ENCODE measurements around the gene SLC16A12. TPM values are rescaled to one million over a fixed set of nuclear protein-coding genes. Genes with fewer than 3 reads are reported as not detected.
"Not testable (repeated sequence)": the region's sequence is repeated elsewhere in the genome, so short reads cannot be mapped to it uniquely, and the experiment has no call there.

The SLC16A12 gene
- total RNA-seq, 1 experiment from 2014 or later = 0.77 TPM

GRCh38 chr10:89409282-89409681, 126.1 kb downstream of the SLC16A12 start:
- not testable (repeated sequence) for H3K4me1 ChIP-seq (ENCODE audit: insufficient read depth, low read length); H2AFZ ChIP-seq (ENCODE audit: low read length); H3K18ac ChIP-seq (ENCODE audit: insufficient read length, low read depth, low read length); H3K27me3 Mint-ChIP-seq (ENCODE audit: low read depth); H2BK15ac ChIP-seq (ENCODE audit: low read depth, low read length); H3K27ac ChIP-seq (ENCODE audit: insufficient read length, low read depth, low read length); H4K20me1 ChIP-seq (ENCODE audit: control insufficient read depth, insufficient read depth, insufficient read length); H4K91ac ChIP-seq (ENCODE audit: insufficient read length, low read depth, low read length); H2BK5ac ChIP-seq (ENCODE audit: insufficient read length, low read length); H3K23ac ChIP-seq (ENCODE audit: insufficient read length, low read depth, low read length); H3K27me3 ChIP-seq (ENCODE audit: insufficient read depth, low read length); H4K5ac ChIP-seq (ENCODE audit: insufficient read length, low read depth, low read length); H4K8ac ChIP-seq (replicated peaks; ENCODE audit: insufficient read length, low read depth, low read length); H3K79me1 ChIP-seq (ENCODE audit: insufficient read depth, low read depth, low read length, poor library complexity, severe bottlenecking); H3K4me1 Mint-ChIP-seq; H3K4me3 Mint-ChIP-seq; H3K9me3 Mint-ChIP-seq; H3K79me2 ChIP-seq (ENCODE audit: insufficient read depth, low read length); H3K9me3 ChIP-seq (ENCODE audit: control insufficient read depth, low read depth, low read length); H3K9ac ChIP-seq (ENCODE audit: extremely low read depth, insufficient read length, low read length); H3K14ac ChIP-seq (ENCODE audit: insufficient read depth, low read length); H2BK120ac ChIP-seq (ENCODE audit: low read depth, low read length, poor library complexity, severe bottlenecking); H2BK20ac ChIP-seq (ENCODE audit: low read depth, low read length, poor library complexity, severe bottlenecking); H2BK12ac ChIP-seq (ENCODE audit: insufficient read length, low read depth, low read length); H3K56ac ChIP-seq (ENCODE audit: insufficient read length, low read depth, low read length); H3K27ac Mint-ChIP-seq; DNase-seq; H2AK5ac ChIP-seq (ENCODE audit: insufficient read length, low read length); H3K4me2 ChIP-seq (ENCODE audit: insufficient read depth, insufficient read length, low read length); H3K23me2 ChIP-seq (ENCODE audit: insufficient read length, low read depth, low read length, poor library complexity, severe bottlenecking); H3K4ac ChIP-seq (ENCODE audit: low read depth, low read length); H3T11ph ChIP-seq (ENCODE audit: low read length)
- peaks cover 7 to 25% (median 13%) of the 10 kb centered on the region in 3 experiments; a peak in 6 of 7 replicates for H3K36me3 Mint-ChIP-seq (ENCODE audit: insufficient read depth in 1 of 3, low read depth in 3 of 3)
- no CpG with 5 or more reads among the region's 5 CpGs for WGBS (ENCODE audit: extremely low coverage, insufficient read length, low lambda C conversion rate)

GRCh38 chr10:89407792-89408191, 127.6 kb downstream of the SLC16A12 start:
- H3K14ac ChIP-seq (ENCODE audit: insufficient read depth, low read length); H3K23me2 ChIP-seq (ENCODE audit: insufficient read length, low read depth, low read length, poor library complexity, severe bottlenecking); H4K8ac ChIP-seq (replicated peaks; ENCODE audit: insufficient read length, low read depth, low read length); H3K9me3 ChIP-seq (ENCODE audit: control insufficient read depth, low read depth, low read length); H3K27ac Mint-ChIP-seq; H4K5ac ChIP-seq (ENCODE audit: insufficient read length, low read depth, low read length); H3K4ac ChIP-seq (ENCODE audit: low read depth, low read length); DNase-seq; H2BK5ac ChIP-seq (ENCODE audit: insufficient read length, low read length); H2AFZ ChIP-seq (ENCODE audit: low read length); H3K79me2 ChIP-seq (ENCODE audit: insufficient read depth, low read length); H3K27ac ChIP-seq (ENCODE audit: insufficient read length, low read depth, low read length); H4K91ac ChIP-seq (ENCODE audit: insufficient read length, low read depth, low read length); H3K23ac ChIP-seq (ENCODE audit: insufficient read length, low read depth, low read length); H3T11ph ChIP-seq (ENCODE audit: low read length); H2BK120ac ChIP-seq (ENCODE audit: low read depth, low read length, poor library complexity, severe bottlenecking); H2AK5ac ChIP-seq (ENCODE audit: insufficient read length, low read length); H2BK15ac ChIP-seq (ENCODE audit: low read depth, low read length); H3K4me1 ChIP-seq (ENCODE audit: insufficient read depth, low read length); H2BK12ac ChIP-seq (ENCODE audit: insufficient read length, low read depth, low read length); H3K9me3 Mint-ChIP-seq; H3K27me3 ChIP-seq (ENCODE audit: insufficient read depth, low read length); H3K79me1 ChIP-seq (ENCODE audit: insufficient read depth, low read depth, low read length, poor library complexity, severe bottlenecking); H3K4me1 Mint-ChIP-seq; H3K56ac ChIP-seq (ENCODE audit: insufficient read length, low read depth, low read length); H3K18ac ChIP-seq (ENCODE audit: insufficient read length, low read depth, low read length); H3K9ac ChIP-seq (ENCODE audit: extremely low read depth, insufficient read length, low read length); H3K4me3 Mint-ChIP-seq; H2BK20ac ChIP-seq (ENCODE audit: low read depth, low read length, poor library complexity, severe bottlenecking); H4K20me1 ChIP-seq (ENCODE audit: control insufficient read depth, insufficient read depth, insufficient read length); H3K27me3 Mint-ChIP-seq (ENCODE audit: low read depth); H3K4me2 ChIP-seq (ENCODE audit: insufficient read depth, insufficient read length, low read length): not testable (repeated sequence)
- peaks cover 7 to 25% (median 13%) of the 10 kb centered on the region in 3 experiments; a peak in 6 of 7 replicates for H3K36me3 Mint-ChIP-seq (ENCODE audit: insufficient read depth in 1 of 3, low read depth in 3 of 3)
- no CpG with 5 or more reads among the region's 3 CpGs for WGBS (ENCODE audit: extremely low coverage, insufficient read length, low lambda C conversion rate)

All from H9 (cell line).